GM13976 (cell line): ENCODE results near the gene BTBD9.

ENCODE experiments used
- DNase-seq: peaks from one replicate; pipeline ENCODE4 v3.0.0; 2012; ENCODE audit warnings: low spot score
- CTCF ChIP-seq: IDR thresholded peaks from 2 replicates; pipeline ENCODE4 v1.5.1; 2012; ENCODE audit warnings: borderline replicate concordance, mild to moderate bottlenecking; ENCODE audit not compliant: insufficient read depth; ENCODE audit errors: extremely low read depth, missing control alignments, control extremely low read depth
- in situ Hi-C: fragments of 300-500 bp; cut with MboI; formaldehyde crosslinking; loops from one replicate; pipeline ENCODE4 v1.12.0; 2022; ENCODE audit warnings: low sequenced_read_pairs, mixed read lengths, inconsistent platforms; ENCODE audit not compliant: unreplicated experiment

Gene BTBD9

DNA sequence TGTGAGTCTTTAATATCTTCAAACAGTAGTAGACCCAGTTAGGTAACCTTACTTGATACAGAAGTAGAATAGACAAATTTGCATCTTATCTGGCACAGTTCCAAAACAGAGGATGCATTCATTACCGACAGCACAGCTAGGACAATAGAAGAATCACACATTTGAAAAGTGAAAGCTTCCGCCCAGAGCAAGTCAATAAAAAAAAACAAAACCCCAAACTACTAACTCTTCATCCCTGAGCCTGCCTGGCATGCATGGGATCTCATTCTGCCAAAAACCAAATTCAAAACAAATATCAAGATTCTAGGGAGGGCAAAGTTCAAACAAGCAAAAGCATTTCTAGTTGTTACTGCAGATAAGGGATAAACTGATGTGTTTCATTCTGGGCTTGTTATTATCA, 235.4 kb downstream of the BTBD9 start:
- no peak for TF ChIP-seq CTCF
- DNase-seq: no peak
- in situ Hi-C loops: no loop called here

- DNase-seq: no peak
- TF ChIP-seq CTCF: no peak
- in situ Hi-C loops: no loop called here
Measured at GRCh38 chr6:38403548-38403947, 236.2 kb downstream of the BTBD9 start.

GRCh38 chr6:38400764-38401163, 239.0 kb downstream of the BTBD9 start:
- in situ Hi-C loops: no loop called here
- no peak for DNase-seq
- no peak for TF ChIP-seq CTCF

DNA sequence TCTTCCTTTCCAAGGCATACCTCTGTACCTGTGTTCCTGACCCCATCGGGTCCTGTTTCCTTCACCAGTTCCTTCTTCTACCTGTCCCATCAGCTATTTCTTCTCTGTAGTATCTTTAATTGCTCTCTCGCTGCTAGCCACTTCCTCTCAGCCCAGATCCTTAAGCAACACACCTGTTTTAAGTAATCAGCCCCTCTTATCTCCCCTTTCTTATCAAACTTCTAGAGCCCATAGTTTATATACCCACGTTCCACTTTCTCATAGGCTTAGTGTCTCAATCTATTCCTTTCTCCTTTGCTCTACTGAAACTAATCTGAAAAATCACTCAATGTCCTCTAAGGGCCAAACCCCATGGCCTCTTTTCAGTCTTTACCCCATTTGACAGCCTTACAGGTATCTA, 239.6 kb downstream of the BTBD9 start:
- no peak for TF ChIP-seq CTCF
- no peak for DNase-seq
- in situ Hi-C loops: no loop called here

DNA sequence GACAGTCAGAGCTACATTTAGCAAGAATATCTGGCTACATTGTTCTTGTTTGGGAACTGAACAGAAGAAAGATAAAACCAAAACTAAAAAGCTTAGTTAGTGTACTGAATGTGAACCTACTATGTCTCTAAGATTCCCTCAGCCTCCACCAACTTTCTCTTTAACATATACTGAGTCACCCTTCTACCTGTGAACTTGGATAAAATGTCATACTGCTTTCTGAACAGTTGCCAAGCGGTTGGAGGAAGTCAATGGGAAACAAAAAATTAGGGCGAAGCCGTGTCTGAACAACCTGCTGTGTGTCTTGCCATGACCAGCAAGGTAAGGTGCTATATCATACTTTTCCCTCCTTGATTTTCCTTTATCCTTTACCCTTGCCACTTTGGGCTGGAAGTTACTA, 243.5 kb downstream of the BTBD9 start:
- no peak for TF ChIP-seq CTCF
- DNase-seq: no peak
- in situ Hi-C loops: no loop called here

DNA sequence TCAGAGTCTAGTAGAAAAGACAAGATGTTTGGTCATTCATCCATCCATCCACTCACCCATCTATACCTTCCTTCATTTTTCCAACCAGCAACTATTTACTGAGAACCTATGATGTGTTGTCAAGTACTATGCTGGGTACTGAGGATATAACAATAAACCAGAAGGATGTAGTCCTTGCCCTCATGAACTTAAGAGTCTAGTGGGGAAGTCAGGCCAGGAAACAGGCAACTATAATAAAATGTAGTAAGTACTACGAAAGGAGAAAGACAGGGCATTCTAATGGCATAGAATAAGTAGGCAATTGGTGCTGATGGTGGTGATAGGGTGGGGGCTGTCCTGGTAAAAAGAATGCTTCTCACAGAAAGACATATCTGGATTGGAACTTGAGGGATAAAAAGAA, 245.7 kb downstream of the BTBD9 start:
- TF ChIP-seq CTCF: no peak
- in situ Hi-C loops: no loop called here
- DNase-seq: no peak
